CD14-positive monocyte (primary cell): ENCODE results near the gene CCNDBP1. TPM values are rescaled to one million over a fixed set of nuclear protein-coding genes. Genes with fewer than 3 reads are reported as not detected.
A peak's percentile ranks its signal among the peaks of the same experiment; 100 is the strongest.

Source experiments
- DNase-seq, 3 donors: peaks; one replicate each; pipeline ENCODE4 v3.0.0-alpha.2; 2011 to 2022
- H2AFZ ChIP-seq: 2 replicates; pipeline ENCODE4 v1.6.0; 2012; ENCODE audit warnings: mild to moderate bottlenecking, low read depth, low read length, inconsistent platforms; ENCODE audit not compliant: insufficient read depth, poor library complexity, severe bottlenecking
- H3K27ac ChIP-seq, 2 donors: 1 replicate in 1 of 2; 2 replicates in 1 of 2; pipeline ENCODE4 v1.5.1; 2012 to 2013; ENCODE audit warnings: low read length in 2 of 2, control low read depth in 1 of 2, inconsistent platforms in 1 of 2, low read depth in 1 of 2, mild to moderate bottlenecking in 1 of 2
- H3K27me3 ChIP-seq, 2 donors: one replicate each; pipeline versions ENCODE4 v1.6.0 to v1.6.1; 2011 to 2013; ENCODE audit warnings: low read length in 2 of 2; ENCODE audit not compliant: control insufficient read depth in 2 of 2, insufficient read depth in 2 of 2
- H3K36me3 ChIP-seq, 2 donors: replicated peaks in 1 of 2; 1 replicate in 1 of 2; 2 replicates in 1 of 2; pipeline versions ENCODE4 v1.5.1 to v1.6.1; 2012 to 2013; ENCODE audit warnings: low read length in 2 of 2, control low read depth in 1 of 2, inconsistent platforms in 1 of 2, mild to moderate bottlenecking in 1 of 2; ENCODE audit not compliant: insufficient read depth in 2 of 2, control insufficient read depth in 1 of 2
- H3K4me1 ChIP-seq, 2 donors: 1 replicate in 1 of 2; 2 replicates in 1 of 2; pipeline versions ENCODE4 v1.5.1 to v1.6.1; 2012 to 2013; ENCODE audit warnings: low read length in 2 of 2, control low read depth in 1 of 2, inconsistent platforms in 1 of 2, mild to moderate bottlenecking in 1 of 2, moderate library complexity in 1 of 2; ENCODE audit not compliant: insufficient read depth in 2 of 2, control insufficient read depth in 1 of 2
- H3K4me2 ChIP-seq: replicated peaks from 2 replicates; pipeline ENCODE3; 2012; ENCODE audit warnings: low read length, moderate library complexity, mild to moderate bottlenecking; ENCODE audit not compliant: poor library complexity, severe bottlenecking; ENCODE audit errors: extremely low read depth
- H3K4me3 ChIP-seq, 3 experiments: fragments of 200-600 bp in 1 of 3; sonication (generic) in 1 of 3; replicated peaks in 1 of 3; 1 replicate in 2 of 3; 2 replicates in 1 of 3; pipeline ENCODE4 v1.5.1; 2011 to 2013; ENCODE audit warnings: low read length in 3 of 3, mild to moderate bottlenecking in 3 of 3, control low read depth in 2 of 3, low read depth in 2 of 3, inconsistent platforms in 1 of 3, moderate library complexity in 1 of 3
- H3K79me2 ChIP-seq: 2 replicates; pipeline ENCODE4 v1.6.0; 2012; ENCODE audit warnings: mild to moderate bottlenecking, control low read depth, inconsistent platforms, low read length, moderate library complexity; ENCODE audit not compliant: insufficient read depth
- H3K9ac ChIP-seq: 2 replicates; pipeline ENCODE4 v1.6.0; 2017; ENCODE audit warnings: low read length, mild to moderate bottlenecking; ENCODE audit not compliant: insufficient read depth, poor library complexity, severe bottlenecking
- H3K9me3 ChIP-seq, 2 donors: replicated peaks in 1 of 2; 1 replicate in 1 of 2; 2 replicates in 1 of 2; pipeline versions ENCODE4 v1.5.1 to v1.6.1; 2012 to 2013; ENCODE audit warnings: low read length in 2 of 2, control low read depth in 1 of 2; ENCODE audit not compliant: control insufficient read depth in 1 of 2, insufficient read depth in 1 of 2
- H4K20me1 ChIP-seq: 2 replicates; pipeline ENCODE4 v1.6.0; 2012; ENCODE audit warnings: mild to moderate bottlenecking, low read length, control low read depth, moderate library complexity; ENCODE audit not compliant: insufficient read depth
- H3K27ac Mint-ChIP-seq, 7 donors: one replicate each; pipeline ENCODE4 v1.8.0; 2020; ENCODE audit warnings: mild to moderate bottlenecking in 7 of 7, mixed read lengths in 7 of 7, moderate library complexity in 6 of 7, inconsistent platforms in 2 of 7
- H3K27me3 Mint-ChIP-seq, 3 donors: one replicate each; pipeline ENCODE4 v1.8.0; 2021 to 2022; ENCODE audit warnings: low read depth in 3 of 3, mild to moderate bottlenecking in 3 of 3, mixed read lengths in 3 of 3, moderate library complexity in 3 of 3, inconsistent platforms in 1 of 3
- H3K36me3 Mint-ChIP-seq, 2 donors: one replicate each; pipeline ENCODE4 v1.8.0; 2020; ENCODE audit warnings: mixed read lengths in 2 of 2, inconsistent platforms in 1 of 2, mild to moderate bottlenecking in 1 of 2
- H3K4me1 Mint-ChIP-seq: one replicate; pipeline ENCODE4 v1.8.0; 2020; ENCODE audit warnings: mild to moderate bottlenecking, mixed read lengths
- H3K4me3 Mint-ChIP-seq, 2 donors: one replicate each; pipeline ENCODE4 v1.8.0; 2020; ENCODE audit warnings: mild to moderate bottlenecking in 2 of 2, mixed read lengths in 2 of 2, moderate library complexity in 1 of 2
- H3K9me3 Mint-ChIP-seq, 7 donors: one replicate each; pipeline ENCODE4 v1.8.0; 2020 to 2022; ENCODE audit warnings: mixed read lengths in 7 of 7, mild to moderate bottlenecking in 6 of 7, moderate library complexity in 6 of 7, inconsistent platforms in 2 of 7
- WGBS: methylation state at CpG from one replicate; pipeline ENCODE4 v1.1.5; 2013; ENCODE audit warnings: missing lambda C conversion rate; ENCODE audit not compliant: insufficient coverage; 5-methylcytosine and 5-hydroxymethylcytosine counted together
- intact Hi-C, 2 donors: fragments of 100-400 bp; cut with micrococcal nuclease; formaldehyde crosslinking; loops; one replicate each; pipeline versions ENCODE4 v1.15.0 to v1.15.1; 2023
- polyA plus RNA-seq, 3 donors: library from polyadenylated mRNA; depleted of rRNA in 1 of 3; unstranded in 2 of 3; stranded (reverse) in 1 of 3; fragments of 300-500 nt in 2 of 3; fragments of >200 nt in 1 of 3; fragmentation: Illumina TruSeq in 2 of 3; gene quantifications; 1 replicate in 2 of 3; 2 replicates in 1 of 3; pipeline ENCODE4 v1.2.3, GENCODE V29; 2012 to 2021
- TF ChIP-seq, protein P1 (sequence below): fragments of 200-600 bp; IDR thresholded peaks from one replicate; pipeline ENCODE4 v1.8.0; 2022; ENCODE audit warnings: antibody characterized with exemption, mild to moderate bottlenecking

The CCNDBP1 gene
- polyA plus RNA-seq, 3 donors: 79.2 to 205 (median 196) TPM

DNA sequence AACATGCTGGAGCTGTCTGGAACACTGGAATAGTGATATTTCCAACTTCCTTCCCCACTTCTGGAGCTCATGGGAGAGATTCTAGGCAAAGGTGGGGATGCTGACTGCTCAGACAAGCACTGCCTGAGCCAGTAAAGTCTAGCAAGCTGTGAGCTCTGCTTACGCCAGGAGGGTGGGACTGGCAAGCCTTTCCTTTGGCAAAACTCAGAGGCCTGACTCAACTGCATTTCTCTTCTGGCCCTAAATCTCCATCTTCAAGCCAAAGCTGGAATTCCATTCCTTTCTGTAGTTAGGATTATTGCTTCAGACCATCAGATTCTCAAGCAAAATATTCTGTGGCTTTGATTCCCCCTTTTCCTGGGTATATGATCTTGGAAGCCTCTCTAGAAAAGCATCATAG is 55.9 kb downstream of the CCNDBP1 start:
- no peak overlapping the region for H3K4me3 Mint-ChIP-seq
- H3K9me3 Mint-ChIP-seq: peaks cover 0 to 3% (median 0%) of the 10 kb centered on the region in 7 donors
- no peak overlapping the region for H3K27ac Mint-ChIP-seq
- peaks cover 20% of the 10 kb centered on the region for H3K4me1 Mint-ChIP-seq
- Histone ChIP-seq H3K27me3 (peaks cover 18 to 36% of the 10 kb centered on the region in 2 donors), H3K36me3 (no peaks in the 10 kb centered on the region), H3K27ac (no peak overlapping the region), H3K9ac (no peak overlapping the region), H2AFZ (no peak overlapping the region), H3K4me1 (peaks cover 16 to 20% of the 10 kb centered on the region in 2 donors), H3K4me3 (no peak overlapping the region), H3K4me2 (no peak overlapping the region), H4K20me1 (no peaks in the 10 kb centered on the region), H3K79me2 (no peaks in the 10 kb centered on the region), H3K9me3 (no peaks in the 10 kb centered on the region)
- WGBS: 67% methylated on average over 1 of the region's 1 CpG
- TF ChIP-seq, protein P1, sequence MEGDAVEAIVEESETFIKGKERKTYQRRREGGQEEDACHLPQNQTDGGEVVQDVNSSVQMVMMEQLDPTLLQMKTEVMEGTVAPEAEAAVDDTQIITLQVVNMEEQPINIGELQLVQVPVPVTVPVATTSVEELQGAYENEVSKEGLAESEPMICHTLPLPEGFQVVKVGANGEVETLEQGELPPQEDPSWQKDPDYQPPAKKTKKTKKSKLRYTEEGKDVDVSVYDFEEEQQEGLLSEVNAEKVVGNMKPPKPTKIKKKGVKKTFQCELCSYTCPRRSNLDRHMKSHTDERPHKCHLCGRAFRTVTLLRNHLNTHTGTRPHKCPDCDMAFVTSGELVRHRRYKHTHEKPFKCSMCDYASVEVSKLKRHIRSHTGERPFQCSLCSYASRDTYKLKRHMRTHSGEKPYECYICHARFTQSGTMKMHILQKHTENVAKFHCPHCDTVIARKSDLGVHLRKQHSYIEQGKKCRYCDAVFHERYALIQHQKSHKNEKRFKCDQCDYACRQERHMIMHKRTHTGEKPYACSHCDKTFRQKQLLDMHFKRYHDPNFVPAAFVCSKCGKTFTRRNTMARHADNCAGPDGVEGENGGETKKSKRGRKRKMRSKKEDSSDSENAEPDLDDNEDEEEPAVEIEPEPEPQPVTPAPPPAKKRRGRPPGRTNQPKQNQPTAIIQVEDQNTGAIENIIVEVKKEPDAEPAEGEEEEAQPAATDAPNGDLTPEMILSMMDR: no peak
- intact Hi-C loops: no loop called here
- H3K36me3 Mint-ChIP-seq: peaks cover 0 to 1% of the 10 kb centered on the region in 2 donors
- DNase-seq: no peak
- H3K27me3 Mint-ChIP-seq: peaks cover 42 to 63% (median 47%) of the 10 kb centered on the region in 3 donors

DNA sequence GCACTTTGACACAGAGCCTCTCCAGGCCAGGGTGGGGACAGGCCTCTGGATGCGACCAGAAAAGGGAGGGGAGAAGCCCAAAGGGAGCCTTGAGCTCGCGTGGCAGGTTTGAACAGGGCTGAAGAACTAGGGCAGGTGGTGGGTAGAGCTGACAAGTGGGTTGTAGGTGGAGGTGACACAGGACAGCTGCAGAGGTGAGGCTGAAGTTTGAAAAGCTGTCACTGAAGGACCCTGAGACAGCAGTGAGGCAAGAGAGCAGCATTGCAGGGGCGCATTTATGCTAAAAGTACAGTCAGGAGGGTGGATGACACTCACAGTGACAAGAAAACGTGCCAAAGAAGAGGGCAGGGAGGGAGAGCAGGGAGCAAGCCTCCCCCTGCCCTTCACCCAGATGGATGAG is 57.4 kb downstream of the CCNDBP1 start:
- H3K4me2 ChIP-seq: no peak overlapping the region
- intact Hi-C loops: no loop called here
- no peak overlapping the region for H3K27ac ChIP-seq
- H3K9ac ChIP-seq: no peak overlapping the region
- peaks cover 16 to 20% of the 10 kb centered on the region in 2 donors for H3K4me1 ChIP-seq
- no peak overlapping the region for H2AFZ ChIP-seq
- no peaks in the 10 kb centered on the region for H3K79me2 ChIP-seq
- Mint-ChIP-seq H3K27me3 (peaks cover 40 to 54% (median 41%) of the 10 kb centered on the region in 3 donors), H3K36me3 (peaks cover 0 to 1% of the 10 kb centered on the region in 2 donors), H3K27ac (no peak overlapping the region), H3K4me1 (peaks cover 23% of the 10 kb centered on the region), H3K4me3 (peak overlapping the region in 1 of 2 donors; percentile 1), H3K9me3 (peaks cover 0 to 4% (median 0%) of the 10 kb centered on the region in 7 donors)
- no peaks in the 10 kb centered on the region for H3K36me3 ChIP-seq
- 100% methylated on average over 4 of the region's 5 CpGs for WGBS
- DNase-seq: no peak
- H3K27me3 ChIP-seq: peaks cover 18 to 33% of the 10 kb centered on the region in 2 donors
- no peak overlapping the region for H3K4me3 ChIP-seq
- H4K20me1 ChIP-seq: no peaks in the 10 kb centered on the region
- TF ChIP-seq, protein P1: no peak
- no peaks in the 10 kb centered on the region for H3K9me3 ChIP-seq
